ACC112 (cell line): ENCODE measurements around the gene RRBP1.

Experiments used
- H2AFZ ChIP-seq: fragments of 200-600 bp; sonication (generic); one replicate; pipeline ENCODE4 v1.6.0; 2017; ENCODE audit warnings: antibody characterized with exemption, low read length; ENCODE audit not compliant: unreplicated experiment
- H3K27ac ChIP-seq: fragments of 200-600 bp; sonication (generic); 2 replicates; pipeline ENCODE4 v1.5.1; 2014; ENCODE audit warnings: low read depth, mild to moderate bottlenecking, antibody characterized with exemption, low read length, moderate library complexity
- H3K27me3 ChIP-seq: fragments of 200-600 bp; sonication (generic); 2 replicates; pipeline ENCODE4 v1.6.1; 2014; ENCODE audit warnings: mild to moderate bottlenecking, antibody characterized with exemption, low read length, moderate library complexity, mixed read lengths; ENCODE audit not compliant: insufficient read depth
- H3K36me3 ChIP-seq: fragments of 200-600 bp; sonication (generic); 2 replicates; pipeline ENCODE4 v1.6.1; 2016; ENCODE audit warnings: mild to moderate bottlenecking, antibody characterized with exemption, low read length, moderate library complexity, mixed read lengths; ENCODE audit not compliant: insufficient read depth
- H3K4me1 ChIP-seq: fragments of 200-600 bp; sonication (generic); one replicate; pipeline ENCODE4 v1.6.1; 2016; ENCODE audit warnings: low read length, mixed read lengths; ENCODE audit not compliant: insufficient read depth, unreplicated experiment, control insufficient read depth
- H3K4me3 ChIP-seq: fragments of 200-600 bp; sonication (generic); 2 replicates; pipeline ENCODE4 v1.5.1; 2014; ENCODE audit warnings: mild to moderate bottlenecking, low read depth, low read length
- H3K79me2 ChIP-seq: fragments of 200-600 bp; sonication (generic); one replicate; pipeline ENCODE4 v1.6.0; 2016; ENCODE audit warnings: low read length; ENCODE audit not compliant: control insufficient read depth, unreplicated experiment, insufficient read depth

Gene RRBP1

DNA sequence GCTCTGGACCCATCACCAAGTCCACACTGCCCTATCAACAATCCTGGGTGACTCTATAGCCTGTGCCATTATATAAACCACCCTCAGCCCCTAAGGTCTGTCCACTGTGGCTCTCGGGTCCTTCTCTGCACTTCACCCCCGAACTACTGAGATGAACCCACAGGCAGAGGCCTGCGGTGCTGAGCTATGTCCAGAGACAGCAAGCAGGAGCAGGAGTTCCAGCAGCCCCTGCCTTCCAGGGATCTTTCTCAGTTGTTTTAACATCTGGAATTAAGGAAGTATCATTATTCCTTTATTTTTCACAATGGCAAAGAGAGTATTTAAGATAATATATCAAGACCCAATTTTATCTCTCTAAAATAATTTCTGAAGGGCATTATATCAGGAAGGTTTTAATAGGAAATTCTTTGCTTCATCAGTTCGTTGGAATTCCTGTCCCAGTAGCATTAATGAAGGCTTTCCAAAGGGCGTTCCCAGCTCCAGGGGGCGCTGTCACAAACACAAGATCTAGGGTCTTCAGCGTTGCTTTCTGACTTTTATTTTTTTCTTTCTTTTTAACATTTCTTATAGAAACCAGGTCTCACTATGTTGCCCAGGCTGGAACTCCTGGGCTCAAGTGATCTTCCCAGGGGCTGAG lies 27.3 kb downstream of the RRBP1 start:
- Histone ChIP-seq H3K4me3 (no peak overlapping the region), H3K79me2 (peaks cover 92% of the 10 kb centered on the region), H3K4me1 (peaks cover 43% of the 10 kb centered on the region), H3K27me3 (no peaks in the 10 kb centered on the region), H2AFZ (no peak overlapping the region), H3K36me3 (peaks cover 35% of the 10 kb centered on the region), H3K27ac (peak overlapping the region; percentile 66)

DNA sequence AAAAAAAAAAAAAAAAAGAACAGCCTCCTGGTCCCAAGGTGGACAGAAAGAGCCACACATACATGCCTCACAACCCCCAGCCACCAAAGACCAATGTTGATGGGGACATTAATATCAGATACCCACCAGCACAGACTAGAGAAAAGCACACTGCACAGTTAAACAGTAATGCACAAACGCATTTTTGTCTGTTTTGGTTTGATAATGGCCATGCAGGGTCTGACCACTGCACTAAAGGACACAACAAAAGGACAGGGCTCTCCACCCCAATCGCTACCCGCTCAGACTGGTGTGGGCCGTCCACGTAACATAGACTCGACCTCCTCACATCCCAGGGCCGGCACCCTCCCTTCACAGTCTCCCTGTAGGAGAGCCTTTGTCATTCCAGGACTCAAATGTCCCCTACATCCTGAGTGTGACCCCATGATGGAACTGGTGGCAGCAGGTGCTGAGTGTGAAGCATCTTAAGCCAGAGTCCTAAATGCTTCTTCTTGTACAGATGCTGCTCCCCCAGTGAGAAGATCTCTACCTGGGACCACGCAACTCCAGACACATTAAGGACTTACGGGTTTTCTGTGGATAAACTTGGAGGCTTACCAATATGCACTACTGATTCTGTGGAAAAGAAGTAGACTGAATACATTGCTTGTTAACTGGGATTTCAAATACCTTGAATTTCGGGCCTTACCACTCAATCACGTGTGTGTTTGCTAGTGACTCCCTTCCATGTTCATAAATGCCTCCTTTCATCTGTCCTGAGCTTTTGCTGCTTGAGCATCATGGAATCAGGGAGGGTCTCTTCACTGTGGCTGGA lies 28.0 kb downstream of the RRBP1 start:
- H3K27ac ChIP-seq = no peak overlapping the region
- H3K79me2 ChIP-seq = peaks cover 92% of the 10 kb centered on the region
- H3K36me3 ChIP-seq = peaks cover 31% of the 10 kb centered on the region

DNA sequence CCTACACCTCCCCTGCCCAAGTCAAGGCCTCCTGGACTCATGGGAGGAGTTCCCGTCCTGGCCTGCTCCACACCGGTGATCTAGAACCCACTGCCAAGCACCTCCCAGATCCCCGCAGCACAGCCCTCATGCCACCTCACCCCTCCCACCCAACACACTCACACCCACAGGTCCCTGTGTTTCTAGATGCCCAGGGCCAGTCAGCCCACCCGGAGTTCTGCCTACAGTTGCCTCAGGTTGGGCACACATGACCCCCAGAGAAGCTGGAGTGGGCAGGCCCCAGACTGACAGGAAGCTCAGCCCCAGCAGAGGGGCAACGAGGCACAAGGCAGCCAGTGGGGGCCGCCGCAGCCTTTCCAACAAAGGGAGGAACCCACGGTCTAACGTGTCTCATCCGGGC lies 29.6 kb downstream of the RRBP1 start:
- H3K79me2 ChIP-seq = peaks cover 95% of the 10 kb centered on the region
- H3K4me1 ChIP-seq = peaks cover 43% of the 10 kb centered on the region
- no peak overlapping the region for H2AFZ ChIP-seq
- no peak overlapping the region for H3K4me3 ChIP-seq
- H3K27me3 ChIP-seq = no peaks in the 10 kb centered on the region
- H3K36me3 ChIP-seq = peaks cover 17% of the 10 kb centered on the region; the same call in 1 of the 2 replicates
- H3K27ac ChIP-seq = no peak overlapping the region

More for the DNA sequence above, 28.0 kb downstream of the RRBP1 start:
- H3K4me3 ChIP-seq = no peak overlapping the region
- no peaks in the 10 kb centered on the region for H3K27me3 ChIP-seq
- no peak overlapping the region for H2AFZ ChIP-seq
- peaks cover 43% of the 10 kb centered on the region for H3K4me1 ChIP-seq

- peaks cover 39% of the 10 kb centered on the region for H3K4me1 ChIP-seq
- no peak overlapping the region for H3K27ac ChIP-seq
- H3K27me3 ChIP-seq = no peaks in the 10 kb centered on the region
- no peak overlapping the region for H2AFZ ChIP-seq
- H3K4me3 ChIP-seq = no peak overlapping the region
- H3K36me3 ChIP-seq = peaks cover 17% of the 10 kb centered on the region; the same call in 1 of the 2 replicates
- peaks cover 95% of the 10 kb centered on the region for H3K79me2 ChIP-seq
These were observed 30.2 kb downstream of the RRBP1 start for GRCh38 chr20:17651760-17652388.

DNA sequence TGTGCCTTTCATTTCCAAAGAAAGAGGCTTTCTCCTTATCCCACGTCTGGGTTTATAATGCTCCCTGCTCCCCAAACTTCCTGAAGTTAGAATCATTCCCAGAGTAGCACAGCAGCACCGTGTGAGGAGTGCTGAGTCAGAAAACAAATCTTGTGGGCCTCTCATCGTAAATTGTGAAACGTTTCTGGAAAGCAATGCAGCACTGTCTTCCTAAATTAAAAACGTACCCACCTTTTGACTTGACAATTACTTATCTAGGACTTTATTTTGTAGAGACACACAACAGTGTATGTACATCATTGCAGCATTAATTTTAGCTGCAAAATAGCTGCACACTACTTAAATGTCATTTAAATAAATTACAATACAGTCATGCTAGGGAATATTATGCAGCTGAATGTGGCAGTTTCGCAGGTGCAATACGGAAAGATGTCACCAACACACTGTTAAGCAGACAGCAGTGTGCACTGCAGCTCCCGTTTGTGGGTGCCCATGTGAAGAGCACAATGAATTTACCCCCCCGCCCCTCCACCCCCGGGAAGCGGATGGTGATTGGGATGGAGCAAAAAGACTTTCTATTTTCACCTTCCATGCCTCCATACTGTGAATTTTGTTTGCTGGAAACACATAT lies 30.8 kb downstream of the RRBP1 start:
- Histone ChIP-seq H3K4me3 (no peak overlapping the region), H3K79me2 (peaks cover 95% of the 10 kb centered on the region), H3K4me1 (peaks cover 37% of the 10 kb centered on the region), H3K36me3 (peaks cover 13% of the 10 kb centered on the region; the same call in 1 of the 2 replicates), H3K27me3 (no peaks in the 10 kb centered on the region), H2AFZ (no peak overlapping the region), H3K27ac (peak overlapping the region; percentile 45; the same call in 1 of the 2 replicates)

DNA sequence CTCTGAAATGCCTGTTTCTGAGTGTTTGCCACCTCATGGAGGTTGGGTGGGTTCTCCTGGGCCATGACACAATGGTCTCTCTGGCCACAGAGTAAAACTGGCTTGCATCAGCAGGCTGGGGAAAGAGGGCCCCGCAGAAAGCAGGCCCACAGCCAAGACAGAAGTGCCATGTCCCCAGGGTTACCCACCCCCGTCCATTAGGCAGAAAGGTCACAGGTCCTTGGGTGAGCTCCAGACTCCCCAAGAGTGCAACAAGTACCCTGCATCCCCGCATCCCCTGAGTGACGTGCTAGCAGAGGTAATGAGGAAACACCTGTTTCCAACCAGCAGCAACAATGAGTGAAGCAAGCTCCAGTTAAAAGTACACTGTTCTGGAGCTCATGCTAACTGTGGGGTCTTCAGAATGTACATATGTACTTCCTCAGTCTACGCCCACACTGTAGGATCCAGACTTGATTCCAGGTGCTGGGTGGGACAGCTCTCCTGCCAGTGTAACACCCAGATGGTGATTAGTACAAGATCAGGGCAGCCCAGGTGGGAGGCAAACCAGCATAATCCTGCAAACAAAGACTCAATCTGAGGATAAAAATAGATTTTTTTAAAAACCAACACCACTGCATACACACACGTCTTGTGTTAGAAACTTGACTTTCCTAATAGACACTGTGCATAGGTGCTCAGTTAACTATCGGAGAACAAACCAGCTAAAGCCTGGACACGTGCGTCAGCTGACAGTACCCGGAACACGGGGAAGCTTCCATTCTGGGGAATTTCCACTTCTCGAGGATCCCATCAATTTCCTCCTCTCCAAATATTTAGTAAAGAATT lies 31.5 kb downstream of the RRBP1 start:
- Histone ChIP-seq H3K27ac (peak overlapping the region; percentile 45; the same call in 1 of the 2 replicates), H3K27me3 (no peaks in the 10 kb centered on the region), H2AFZ (no peak overlapping the region), H3K4me3 (no peak overlapping the region), H3K4me1 (peaks cover 30% of the 10 kb centered on the region), H3K79me2 (peaks cover 97% of the 10 kb centered on the region), H3K36me3 (peaks cover 10% of the 10 kb centered on the region; the same call in 1 of the 2 replicates)

- Histone ChIP-seq H3K27me3 (no peaks in the 10 kb centered on the region), H3K4me1 (peaks cover 24% of the 10 kb centered on the region), H3K27ac (no peak overlapping the region), H2AFZ (no peak overlapping the region), H3K4me3 (no peak overlapping the region), H3K36me3 (peaks cover 3% of the 10 kb centered on the region; the same call in 1 of the 2 replicates), H3K79me2 (peaks cover 95% of the 10 kb centered on the region)
These were observed 33.0 kb downstream of the RRBP1 start for GRCh38 chr20:17648791-17649730.

GRCh38 chr20:17648315-17648646 lies 33.8 kb downstream of the RRBP1 start:
- H2AFZ ChIP-seq = no peak overlapping the region
- H3K27ac ChIP-seq = no peak overlapping the region
- H3K79me2 ChIP-seq = peaks cover 97% of the 10 kb centered on the region
- 0 out of 2 replicates have a peak, but pooled peaks cover 2% of the 10 kb centered on the region for H3K36me3 ChIP-seq
- H3K4me1 ChIP-seq = peaks cover 24% of the 10 kb centered on the region
- H3K4me3 ChIP-seq = no peak overlapping the region
- no peaks in the 10 kb centered on the region for H3K27me3 ChIP-seq
